ENCODE results near the gene NUDT4.

GRCh38 chr12:93441081-93441616 lies 63.4 kb downstream of the NUDT4 start:
- TF ChIP-seq CTCF (conservative IDR thresholded peaks at IDR 0.05; ENCODE audit: low read length): no peak
- TF ChIP-seq EZH2phosphoT487 (IDR thresholded peaks at IDR 0.05; ENCODE audit: borderline replicate concordance, low read depth, low read length): no peak
